BE2C (cell line): ENCODE data around the gene OARD1.

Experiments
- DNase-seq: peaks from one replicate; pipeline ENCODE4 v3.0.0-alpha.2; 2020
- H3K27me3 ChIP-seq: fragments of 250-450 bp; sonication (Bioruptor Pico); 2 replicates; pipeline ENCODE4 v1.5.1; 2020; ENCODE audit warnings: mild to moderate bottlenecking
- H3K36me3 ChIP-seq: fragments of 250-450 bp; sonication (Bioruptor Pico); 2 replicates; pipeline ENCODE4 v1.5.1; 2020; ENCODE audit warnings: mild to moderate bottlenecking
- H3K4me1 ChIP-seq: fragments of 250-450 bp; sonication (Bioruptor Pico); 2 replicates; pipeline ENCODE4 v1.5.1; 2020
- H3K4me3 ChIP-seq: 2 replicates; pipeline ENCODE4 v1.5.1; 2011; ENCODE audit warnings: low read depth, low read length
- H3K9me3 ChIP-seq: fragments of 250-450 bp; sonication (Bioruptor Pico); 2 replicates; pipeline ENCODE4 v1.5.1; 2020
- CTCF ChIP-seq: IDR thresholded peaks from 2 replicates; pipeline ENCODE4 v1.5.1; 2012; ENCODE audit warnings: mild to moderate bottlenecking, low read depth, low read length

The OARD1 gene

GRCh38 chr6:41055149-41055548 lies 17.0 kb downstream of the OARD1 start:
- Histone ChIP-seq H3K36me3 (no peaks in the 10 kb centered on the region), H3K4me3 (no peak overlapping the region), H3K27me3 (no peaks in the 10 kb centered on the region), H3K4me1 (no peaks in the 10 kb centered on the region), H3K9me3 (no peaks in the 10 kb centered on the region)
- no peak for TF ChIP-seq CTCF
- no peak for DNase-seq

GRCh38 chr6:41054511-41054910 lies 17.6 kb downstream of the OARD1 start:
- H3K4me3 ChIP-seq: no peak overlapping the region
- H3K9me3 ChIP-seq: no peaks in the 10 kb centered on the region
- no peak for DNase-seq
- no peak for TF ChIP-seq CTCF
- H3K27me3 ChIP-seq: no peaks in the 10 kb centered on the region
- H3K36me3 ChIP-seq: no peaks in the 10 kb centered on the region
- H3K4me1 ChIP-seq: no peaks in the 10 kb centered on the region

- Histone ChIP-seq H3K4me1 (no peaks in the 10 kb centered on the region), H3K9me3 (no peaks in the 10 kb centered on the region), H3K36me3 (no peaks in the 10 kb centered on the region), H3K27me3 (no peaks in the 10 kb centered on the region), H3K4me3 (no peak within 1 kb of the TSS)
- DNase-seq: peak; percentile 51
- no peak for TF ChIP-seq CTCF
These were observed 19.1 kb downstream of the OARD1 start, which contains the start of gene APOBEC2 for GRCh38 chr6:41053041-41053440. Gene APOBEC2 (plus strand): TSS chr6:41053202. CDS start chr6:41053348, 146 bp downstream.

GRCh38 chr6:41051873-41052272 lies 20.3 kb downstream of the OARD1 start:
- Histone ChIP-seq H3K4me1 (no peaks in the 10 kb centered on the region), H3K27me3 (no peaks in the 10 kb centered on the region), H3K36me3 (no peaks in the 10 kb centered on the region), H3K9me3 (no peaks in the 10 kb centered on the region), H3K4me3 (no peak overlapping the region)
- no peak for TF ChIP-seq CTCF
- no peak for DNase-seq

- H3K36me3 ChIP-seq: no peaks in the 10 kb centered on the region
- no peak for TF ChIP-seq CTCF
- no peaks in the 10 kb centered on the region for H3K27me3 ChIP-seq
- H3K4me1 ChIP-seq: no peaks in the 10 kb centered on the region
- H3K4me3 ChIP-seq: no peak overlapping the region
- no peak for DNase-seq
- H3K9me3 ChIP-seq: no peaks in the 10 kb centered on the region
These were observed 21.6 kb downstream of the OARD1 start for GRCh38 chr6:41050536-41050935.

- H3K36me3 ChIP-seq: no peaks in the 10 kb centered on the region
- TF ChIP-seq CTCF: no peak
- H3K9me3 ChIP-seq: no peaks in the 10 kb centered on the region
- no peaks in the 10 kb centered on the region for H3K4me1 ChIP-seq
- no peak overlapping the region for H3K4me3 ChIP-seq
- DNase-seq: no peak
- no peaks in the 10 kb centered on the region for H3K27me3 ChIP-seq
These were observed 22.2 kb downstream of the OARD1 start for GRCh38 chr6:41049955-41050354.
